ENCODE data around the gene DLGAP1.
"Not testable (repeated sequence)": the region's sequence is repeated elsewhere in the genome, so short reads cannot be mapped to it uniquely, and the experiment has no call there.

DLGAP1 gene

DNA sequence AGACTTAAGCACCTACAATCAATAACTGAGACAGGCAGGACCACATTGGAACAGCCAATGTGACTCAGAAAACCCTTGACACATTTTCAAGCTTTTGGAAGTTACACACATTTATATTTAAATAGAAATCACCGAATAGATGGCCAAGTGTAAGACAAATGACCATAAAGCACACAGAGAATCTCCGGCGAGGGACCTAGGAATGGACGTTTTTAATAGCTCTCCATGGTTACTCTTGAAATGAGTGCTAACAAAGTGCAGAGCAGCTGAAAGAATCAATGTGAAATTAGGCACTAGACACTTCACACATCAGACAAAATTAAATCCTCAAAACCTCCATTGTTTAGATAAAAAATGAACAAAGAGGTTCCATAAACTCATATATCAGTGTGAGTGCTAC is 376.9 kb downstream of the DLGAP1 start:
- no peak for DNase-seq (ENCODE audit: low spot score)

DNA sequence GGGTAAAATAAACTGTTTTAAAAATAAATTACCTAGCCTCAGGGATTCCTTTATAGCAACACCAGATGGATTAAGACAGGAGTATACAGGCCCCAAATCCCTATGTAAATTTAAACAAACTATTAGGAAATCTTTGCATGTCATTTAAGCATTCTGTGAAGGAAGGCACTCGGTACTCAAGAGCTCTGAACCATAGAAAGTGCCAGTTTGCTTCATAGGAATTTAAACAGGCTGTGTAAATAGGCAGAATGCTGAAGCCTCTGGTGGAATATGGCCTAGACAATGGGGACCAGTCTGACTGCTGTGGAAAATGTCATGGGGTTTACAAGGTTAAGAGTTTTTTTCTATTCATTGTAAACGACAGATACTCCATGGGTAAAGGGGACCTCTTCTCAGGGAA is 377.4 kb downstream of the DLGAP1 start:
- DNase-seq (ENCODE audit: low spot score), result no peak

DNA sequence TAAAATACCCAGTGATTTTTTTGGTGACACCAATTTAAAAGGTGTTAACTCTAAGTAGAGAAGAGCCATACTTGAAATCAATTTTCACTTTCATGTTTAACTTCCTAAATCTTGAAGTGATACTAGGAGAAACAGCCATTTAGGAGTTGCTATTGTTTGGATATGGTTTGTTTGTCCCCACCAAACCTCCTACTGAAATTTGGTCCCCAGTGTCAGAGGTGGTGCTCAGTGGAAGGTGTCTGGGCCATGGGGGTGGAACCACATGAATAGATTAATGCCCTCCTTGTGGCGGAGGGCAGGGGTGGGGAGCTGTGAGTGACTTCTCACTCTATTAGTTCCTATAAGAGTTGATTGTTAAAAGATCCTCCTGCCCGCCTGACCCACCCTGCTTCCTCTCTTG is 377.9 kb downstream of the DLGAP1 start:
- no peak for DNase-seq (ENCODE audit: low spot score)

DNA sequence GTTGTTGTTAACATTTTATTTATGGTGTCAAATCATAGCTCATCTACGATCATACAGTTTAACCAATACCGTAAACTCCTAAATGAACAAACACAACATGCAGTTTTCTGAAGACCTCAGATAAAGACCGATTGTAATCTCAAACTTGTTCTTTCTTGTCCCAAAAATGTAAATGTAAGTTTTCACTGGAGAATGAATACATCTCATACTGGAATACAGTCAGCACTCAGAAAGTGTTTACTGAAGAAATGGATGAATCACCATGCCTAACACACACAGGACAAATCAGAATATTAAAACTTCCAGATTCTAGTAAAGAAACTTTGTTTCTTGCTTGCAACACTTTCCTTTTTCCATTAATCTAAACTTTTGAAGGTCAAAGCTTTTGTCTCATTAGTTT is 380.5 kb downstream of the DLGAP1 start:
- no peak for DNase-seq (ENCODE audit: low spot score)

DNA sequence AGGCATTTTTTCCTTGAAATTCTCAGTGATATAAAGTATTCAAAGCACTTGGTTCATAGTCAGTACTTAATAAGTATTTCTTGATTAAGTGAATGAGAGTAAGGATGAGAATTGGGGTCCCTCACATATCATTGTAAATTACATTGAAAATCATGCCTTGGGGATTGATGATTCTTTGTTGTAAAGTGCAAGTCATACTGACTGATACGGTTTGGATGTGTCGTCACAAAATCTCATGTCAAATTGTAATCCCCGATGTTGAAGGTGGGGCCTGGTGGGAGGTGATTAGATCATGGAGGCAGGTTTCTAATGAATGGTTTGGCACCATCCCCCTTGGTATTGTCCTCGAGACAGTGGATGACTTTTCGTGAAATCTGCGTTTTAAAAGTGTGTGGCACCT is 385.9 kb downstream of the DLGAP1 start:
- no peak for DNase-seq (ENCODE audit: low spot score)

DNA sequence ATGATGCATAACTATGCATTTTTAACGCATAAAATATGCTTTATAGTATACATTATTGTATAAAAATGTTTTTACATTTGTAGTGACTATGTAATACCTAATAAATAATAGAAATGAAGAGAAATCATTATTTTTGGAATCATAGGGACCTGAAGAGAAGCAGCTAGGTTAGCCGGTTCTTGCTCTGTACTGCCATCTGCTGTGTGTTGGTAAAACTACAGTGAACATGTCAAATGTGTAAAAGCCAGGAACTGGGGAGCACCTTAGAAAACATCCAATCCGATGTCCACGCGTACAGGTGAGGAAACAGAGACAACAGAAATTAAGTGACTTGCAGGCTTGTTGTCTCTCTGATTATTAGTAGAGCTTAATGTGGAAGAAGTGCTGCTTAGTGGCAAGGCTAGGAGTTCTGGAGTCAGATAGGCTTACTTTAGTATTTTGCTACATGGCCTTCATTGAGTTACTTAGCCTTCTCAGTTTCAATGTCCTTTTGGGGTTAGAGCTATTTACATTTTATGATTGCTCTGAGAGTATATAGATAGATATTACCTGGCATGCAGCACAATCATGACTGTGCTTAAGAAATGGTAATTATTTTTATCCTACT is 386.5 kb downstream of the DLGAP1 start:
- no peak for DNase-seq (ENCODE audit: low spot score)

DNA sequence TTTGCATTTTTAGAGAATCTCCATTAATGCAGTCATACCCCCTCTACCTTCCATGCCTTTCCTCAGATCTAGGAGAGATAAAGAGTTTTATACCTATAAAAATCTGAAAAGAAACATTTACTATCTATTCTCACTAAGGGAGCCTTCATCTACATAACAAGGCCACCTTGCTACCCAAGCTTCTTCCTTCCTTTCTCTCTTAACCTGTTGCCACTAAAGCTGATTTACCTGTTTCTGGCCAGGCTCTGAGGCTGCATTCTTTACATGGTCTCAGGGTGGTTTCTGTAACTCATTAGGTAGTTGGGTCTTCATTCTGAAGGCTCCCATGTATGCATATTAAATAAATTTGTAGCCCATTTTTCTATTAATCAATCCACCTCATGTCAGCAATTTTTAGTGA is 391.6 kb downstream of the DLGAP1 start:
- DNase-seq (ENCODE audit: low spot score), result no peak

DNA sequence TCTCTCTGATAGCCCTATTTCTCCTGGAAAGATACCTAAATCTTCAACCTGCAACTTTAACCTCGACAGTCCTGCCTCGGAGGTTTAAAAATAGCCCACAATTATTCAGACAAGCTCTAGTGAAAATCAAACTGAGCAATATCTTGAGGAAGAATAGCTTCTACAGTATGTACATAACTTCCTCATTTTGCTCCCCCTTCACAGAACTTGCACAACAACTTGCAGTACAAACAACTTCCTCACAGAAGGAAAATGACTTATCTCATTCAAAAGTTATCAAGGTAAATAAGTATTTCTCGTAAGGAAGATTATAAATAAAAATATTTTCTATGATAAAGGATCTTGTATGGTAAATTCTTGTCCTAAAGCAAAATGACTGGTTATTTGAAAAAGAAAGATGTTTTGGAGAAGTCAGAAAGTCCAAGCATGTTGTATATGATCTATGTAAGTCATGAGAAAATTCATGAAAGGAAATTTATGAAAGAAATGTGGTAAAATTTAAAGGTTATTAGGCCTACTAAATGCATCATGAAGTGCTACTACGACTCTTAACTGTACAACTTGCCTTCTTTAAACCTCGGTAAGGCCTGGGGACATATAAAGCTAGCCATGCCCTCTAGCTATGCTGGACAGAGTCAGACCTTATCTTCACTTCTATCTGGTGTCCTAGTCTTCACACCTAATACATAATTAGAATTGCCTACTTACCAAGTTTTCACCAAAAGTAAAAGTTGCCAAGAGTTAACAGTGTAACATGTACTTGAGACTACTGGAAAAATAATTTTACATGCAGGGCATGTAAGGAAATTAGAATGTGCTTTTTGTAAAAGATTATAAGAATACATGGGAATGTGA is 394.5 kb downstream of the DLGAP1 start:
- DNase-seq (ENCODE audit: low spot score), result no peak

DNA sequence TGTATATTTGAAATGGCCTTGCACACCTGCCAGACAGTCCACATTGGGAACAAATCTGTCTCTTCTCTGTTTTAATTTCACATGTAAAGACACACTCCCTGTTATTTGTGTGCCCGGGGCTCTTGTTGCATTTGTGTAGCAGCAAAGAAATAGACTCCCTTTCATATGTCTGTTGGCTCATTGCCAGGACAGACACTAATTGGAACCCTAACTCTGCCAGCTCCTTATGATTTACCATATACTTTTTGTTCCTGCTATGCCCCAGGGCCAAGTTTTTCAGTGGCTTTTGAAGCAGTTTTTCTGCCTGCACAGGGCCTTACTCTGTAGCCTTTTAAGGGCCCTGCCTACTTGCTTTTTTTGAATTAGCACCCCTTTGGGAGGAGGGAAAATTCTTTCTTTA is 396.9 kb downstream of the DLGAP1 start:
- DNase-seq (ENCODE audit: low spot score), result no peak

DNA sequence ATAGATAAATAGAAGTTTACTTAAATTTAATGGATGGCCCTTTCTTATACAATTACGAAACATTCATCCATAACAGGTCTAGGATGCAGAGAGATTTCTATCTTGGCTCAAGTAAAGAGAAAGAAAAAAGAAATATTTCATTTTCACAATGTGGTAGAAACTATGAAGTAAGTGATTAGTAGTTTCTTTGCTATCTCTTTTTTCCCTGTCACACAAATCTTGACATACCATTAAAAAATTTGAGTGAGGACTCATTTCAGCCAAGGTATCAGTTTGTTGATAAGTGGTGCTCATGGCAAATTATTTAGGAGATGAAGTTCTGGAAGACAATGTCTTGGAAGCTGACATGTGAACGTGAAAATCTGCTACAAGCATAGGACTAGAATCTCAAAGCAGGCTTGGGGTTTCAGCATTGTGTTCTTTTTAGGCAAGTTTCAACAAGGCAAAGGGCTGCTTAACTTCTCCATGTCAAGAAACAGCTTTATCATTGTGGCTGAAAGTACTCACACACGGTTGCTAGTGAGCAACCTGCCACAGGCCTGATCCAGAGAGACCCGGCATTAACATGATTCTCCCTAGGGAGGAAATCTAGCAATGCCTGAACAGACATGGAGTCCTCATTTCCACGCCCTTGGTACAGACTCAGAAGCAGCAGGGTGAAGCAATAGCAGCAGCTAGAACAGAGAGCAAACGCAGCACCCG is 414.6 kb downstream of the DLGAP1 start:
- DNase-seq (ENCODE audit: low spot score), result no peak

DNA sequence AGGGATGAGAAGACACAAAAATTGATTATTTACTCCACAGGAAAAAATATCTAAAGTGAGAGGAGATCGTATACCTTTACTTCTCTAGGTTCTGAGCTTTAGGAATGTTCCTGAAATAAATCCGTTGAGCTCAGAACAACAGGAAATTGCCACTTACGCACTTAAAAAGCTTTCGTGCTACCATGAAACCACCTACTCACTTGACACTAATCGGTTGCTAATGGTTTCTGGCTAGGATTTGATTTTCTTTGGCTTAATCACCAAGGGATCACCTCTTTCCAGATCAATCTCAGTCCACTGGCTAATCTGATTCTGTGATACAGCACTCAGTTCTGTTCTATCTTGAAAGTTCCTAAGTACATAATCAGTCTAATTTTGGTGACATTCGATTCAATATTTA is 419.6 kb downstream of the DLGAP1 start:
- no peak for DNase-seq (ENCODE audit: low spot score)

DNA sequence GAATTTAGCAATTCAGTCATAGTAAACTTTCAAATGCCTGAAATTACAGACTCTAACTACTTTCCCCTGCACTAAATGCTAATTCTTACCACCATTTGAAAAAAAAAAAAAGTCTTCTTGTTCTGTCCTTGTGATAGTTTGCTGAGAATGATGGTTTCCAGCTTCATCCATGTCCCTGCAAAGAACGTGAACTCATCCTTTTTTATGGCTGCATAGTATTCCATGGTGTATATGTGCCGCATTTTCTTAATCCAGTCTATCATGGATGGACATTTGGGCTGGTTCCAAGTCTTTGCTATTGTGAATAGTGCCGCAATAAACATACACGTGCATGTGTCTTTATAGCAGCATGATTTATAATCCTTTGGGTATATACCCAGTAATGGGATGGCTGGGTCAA is 420.3 kb downstream of the DLGAP1 start:
- DNase-seq (ENCODE audit: low spot score), result not testable (repeated sequence)

DNA sequence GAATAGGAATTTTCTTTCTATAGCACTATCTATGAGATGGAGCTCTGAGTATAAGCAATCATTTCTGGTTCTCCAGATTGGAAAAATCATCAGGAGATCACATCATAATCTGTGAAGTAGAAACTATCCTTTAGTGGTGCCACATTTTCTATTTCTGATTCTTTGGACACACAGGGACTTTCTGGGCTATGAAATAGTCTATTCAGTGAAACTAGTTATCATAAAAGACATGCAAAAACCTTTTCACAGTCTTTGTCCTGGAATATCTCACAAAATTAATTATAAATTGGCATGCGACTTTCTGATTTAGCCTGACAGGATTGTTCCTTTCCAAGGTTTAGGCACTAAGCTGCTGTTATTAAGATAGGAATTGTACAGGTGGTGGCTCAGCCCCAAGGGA is 428.6 kb downstream of the DLGAP1 start:
- no peak for DNase-seq (ENCODE audit: low spot score)

DNA sequence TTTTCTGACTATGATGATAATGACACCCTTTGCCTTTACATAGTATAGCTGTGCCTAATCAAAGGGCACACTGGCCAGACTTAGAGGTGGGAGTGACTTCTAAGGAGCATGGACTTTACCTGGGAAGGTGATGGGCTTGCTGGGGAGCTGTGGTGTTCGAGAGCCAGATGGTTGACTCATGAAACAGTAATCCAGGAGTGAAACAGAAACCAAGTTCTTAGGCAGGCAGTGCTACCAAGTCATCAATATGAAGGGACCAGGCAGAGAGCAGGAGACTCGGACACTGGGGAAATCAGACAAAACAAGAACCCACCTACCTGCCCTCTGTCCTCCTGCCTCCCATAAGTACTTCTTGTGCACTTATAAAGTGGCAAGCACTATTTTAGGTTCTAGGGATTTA is 430.4 kb downstream of the DLGAP1 start:
- no peak for DNase-seq (ENCODE audit: low spot score)

DNA sequence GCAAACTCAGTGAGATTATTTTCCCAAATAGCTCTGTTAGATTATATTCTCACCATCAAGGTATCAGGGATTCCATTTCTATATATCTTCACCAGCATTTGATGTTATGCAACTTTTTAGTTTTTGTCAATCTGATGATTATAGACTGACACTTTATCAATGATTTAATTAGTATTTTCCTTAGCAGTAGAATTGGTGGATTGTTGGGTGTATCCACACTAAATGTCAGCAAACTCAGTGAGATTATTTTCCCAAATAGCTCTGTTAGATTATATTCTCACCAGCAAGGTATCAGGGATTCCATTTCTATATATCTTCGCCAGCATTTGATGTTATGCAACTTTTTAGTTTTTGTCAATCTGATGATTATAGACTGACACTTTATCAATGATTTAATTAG is 432.4 kb downstream of the DLGAP1 start:
- not testable (repeated sequence) for DNase-seq (ENCODE audit: low spot score)

DNA sequence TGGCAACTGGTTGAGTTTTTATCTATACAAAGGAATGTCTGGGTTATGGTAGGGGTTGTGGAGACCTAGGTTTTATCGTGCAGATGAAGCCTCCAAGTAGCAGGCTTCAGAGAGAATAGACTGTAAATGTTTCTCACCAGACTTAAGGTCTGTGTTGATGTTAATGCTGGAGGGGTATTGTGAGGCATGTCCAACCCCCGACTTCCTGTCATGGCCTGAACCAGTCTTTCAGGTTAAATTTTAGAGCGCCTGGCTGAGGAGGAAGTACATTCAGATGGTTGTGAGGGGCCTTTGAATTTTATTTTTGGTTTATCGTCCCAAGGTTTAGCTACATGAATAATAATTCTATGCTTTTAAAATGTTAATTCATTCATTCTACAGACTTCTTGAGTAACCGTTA is 435.1 kb downstream of the DLGAP1 start:
- DNase-seq (ENCODE audit: low spot score), result no peak

DNA sequence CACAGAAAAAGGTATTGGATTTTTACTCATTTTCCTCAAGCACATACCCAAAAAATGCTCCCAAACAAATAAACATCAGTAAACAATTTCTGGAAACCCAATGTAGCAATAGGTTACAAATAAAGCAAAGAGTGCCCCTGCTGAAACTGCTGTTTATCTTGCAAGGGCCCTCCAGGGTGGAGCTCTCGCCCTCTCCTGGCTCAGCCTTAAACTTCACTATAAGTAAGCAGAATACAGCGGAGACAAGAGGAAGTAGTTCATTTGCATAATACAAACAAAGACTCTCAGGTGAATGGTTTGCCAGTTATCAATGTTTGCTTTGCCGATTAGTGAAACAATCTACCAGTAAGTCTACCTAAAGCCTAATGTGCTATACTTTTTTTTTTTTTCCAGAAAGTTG is 437.6 kb downstream of the DLGAP1 start:
- no peak for DNase-seq (ENCODE audit: low spot score)

DNA sequence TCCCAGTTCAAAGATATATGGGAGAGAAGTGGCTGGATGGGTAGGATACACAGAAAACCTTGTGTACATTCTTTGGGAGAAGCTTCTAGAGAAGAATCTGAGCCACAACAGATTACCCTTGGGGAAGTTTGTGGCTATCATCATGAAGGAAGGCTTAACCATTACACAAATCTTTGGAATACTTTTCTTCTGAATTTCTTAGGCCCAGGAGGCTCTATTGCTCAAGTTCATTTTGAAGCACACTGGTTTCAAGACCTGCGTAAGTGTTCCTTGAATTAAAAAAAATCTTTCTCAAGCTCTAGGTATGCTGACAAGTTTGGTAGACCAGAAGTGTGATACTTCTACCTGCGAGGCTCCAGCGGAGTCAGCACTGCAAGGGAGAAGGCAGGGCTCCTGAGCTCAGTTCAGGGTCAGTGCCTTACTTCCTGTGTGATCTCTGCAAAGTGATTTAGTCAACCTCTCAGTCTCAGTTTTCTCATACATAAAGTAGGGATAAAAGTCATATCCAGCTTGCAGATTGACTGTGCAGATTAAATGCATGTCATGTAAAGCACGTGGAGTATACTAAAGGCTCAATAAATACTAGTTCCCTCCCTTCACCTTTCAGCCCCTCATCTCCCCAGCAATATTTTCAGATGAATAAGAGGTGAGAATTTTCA is 438.6 kb downstream of the DLGAP1 start:
- DNase-seq (ENCODE audit: low spot score), result no peak

DNA sequence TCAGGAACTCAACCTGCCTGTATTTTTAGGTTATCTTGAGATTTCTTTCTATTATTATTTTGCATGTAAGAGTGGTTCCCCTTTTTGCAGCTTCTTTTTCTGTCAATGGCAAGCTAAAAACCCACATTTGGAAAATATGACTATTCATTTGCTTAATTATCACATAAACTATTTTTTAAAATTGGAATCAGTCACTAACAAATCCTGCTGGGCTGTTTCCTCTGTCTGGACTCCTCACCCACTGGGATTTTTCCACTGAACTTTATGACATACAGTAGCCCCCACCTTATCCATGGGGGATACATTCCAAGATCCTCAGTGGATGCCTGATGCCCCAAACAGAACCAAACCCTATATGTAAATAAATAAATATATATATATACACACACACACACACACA is 447.3 kb downstream of the DLGAP1 start:
- DNase-seq (ENCODE audit: low spot score), result no peak

DNA sequence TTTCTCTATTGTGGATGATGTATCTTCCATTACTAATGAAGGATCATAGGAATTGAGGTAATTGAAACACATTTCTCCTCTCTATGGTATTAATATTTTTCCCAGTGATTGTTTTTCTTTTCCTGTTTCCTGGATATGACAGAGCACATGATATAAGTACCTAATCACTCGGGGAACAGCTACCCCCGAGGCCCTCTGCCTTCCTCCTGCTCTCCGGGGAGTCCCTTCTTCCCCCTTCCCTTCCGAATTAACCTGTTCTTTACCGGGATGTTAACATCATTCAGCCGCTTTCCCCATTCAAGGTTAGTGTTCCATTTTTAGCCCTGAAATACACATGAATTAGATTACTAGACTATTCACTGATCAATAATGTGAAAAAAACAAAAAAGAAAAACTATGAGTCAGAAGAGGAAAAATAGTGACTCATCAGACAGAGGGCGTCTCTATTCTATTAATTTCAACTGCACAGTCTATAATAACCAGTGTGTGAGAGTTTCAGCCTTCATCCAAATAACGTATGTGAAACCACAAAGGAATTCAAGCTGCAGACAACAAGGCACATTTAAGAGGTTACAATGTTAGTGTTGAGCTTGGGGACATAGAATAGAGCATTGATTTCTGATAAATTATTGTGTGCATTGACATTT is 450.8 kb downstream of the DLGAP1 start:
- no peak for DNase-seq (ENCODE audit: low spot score)

DNA sequence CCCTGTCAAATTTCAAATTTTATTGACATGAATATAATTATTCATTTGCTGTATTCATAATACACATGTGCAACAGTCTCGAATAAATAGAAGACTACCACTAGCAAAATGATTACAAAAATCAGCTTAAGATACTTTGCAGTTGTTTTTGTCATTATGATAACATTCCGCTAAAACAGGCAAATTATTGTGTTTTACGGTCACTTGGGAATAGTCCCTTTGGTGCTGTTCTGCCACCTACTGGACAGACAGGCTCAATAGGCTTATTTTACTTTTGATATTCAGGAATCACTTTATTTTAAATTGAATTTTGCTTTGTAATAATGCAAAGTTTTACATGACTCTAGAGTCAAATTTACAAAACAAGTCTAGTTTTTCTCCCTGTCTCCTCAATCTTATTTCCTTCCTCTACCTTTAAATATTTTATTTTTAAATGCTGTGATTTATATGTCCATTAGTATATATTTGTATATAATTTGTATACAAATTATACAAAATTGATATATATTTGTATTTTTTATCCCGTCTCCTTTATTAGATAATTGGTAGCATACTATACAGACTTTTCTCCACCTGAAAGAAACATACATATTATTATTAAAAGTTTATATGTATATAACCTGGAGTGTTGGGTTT is 456.3 kb downstream of the DLGAP1 start:
- no peak for DNase-seq (ENCODE audit: low spot score)

Data from left forelimb (tissue), 1 donor.